ENCODE results near the gene SCUBE2.

SCUBE2 gene

GRCh38 chr11:9052316-9052715, 39.1 kb downstream of the SCUBE2 start:
- DNase-seq (ENCODE audit: extremely low spot score, insufficient read length, low read depth) (no peak), FAIRE-seq (no peak)

- FAIRE-seq: no peak
- DNase-seq (ENCODE audit: extremely low spot score, insufficient read length, low read depth): no peak
These were observed 41.4 kb downstream of the SCUBE2 start for GRCh38 chr11:9049959-9050358.

- no peak for FAIRE-seq
- no peak for DNase-seq (ENCODE audit: extremely low spot score, insufficient read length, low read depth)
These were observed 43.4 kb downstream of the SCUBE2 start for GRCh38 chr11:9047964-9048523.

GRCh38 chr11:9046481-9046880, 44.9 kb downstream of the SCUBE2 start:
- no peak for FAIRE-seq

GRCh38 chr11:9042488-9042887, 48.9 kb downstream of the SCUBE2 start:
- FAIRE-seq: no peak
- no peak for DNase-seq (ENCODE audit: extremely low spot score, insufficient read length, low read depth)

More at GRCh38 chr11:9046481-9046880, 44.9 kb downstream of the SCUBE2 start:
- DNase-seq (ENCODE audit: extremely low spot score, insufficient read length, low read depth): no peak

GRCh38 chr11:9041747-9042146, 49.7 kb downstream of the SCUBE2 start:
- no peak for FAIRE-seq
- DNase-seq (ENCODE audit: extremely low spot score, insufficient read length, low read depth): no peak

- FAIRE-seq (no peak), DNase-seq (ENCODE audit: extremely low spot score, insufficient read length, low read depth) (no peak)
These were observed 51.0 kb downstream of the SCUBE2 start for GRCh38 chr11:9040410-9040809.

- no peak for FAIRE-seq
These were observed 51.5 kb downstream of the SCUBE2 start for GRCh38 chr11:9039863-9040262.

GRCh38 chr11:9039198-9039597, 52.2 kb downstream of the SCUBE2 start:
- DNase-seq (ENCODE audit: extremely low spot score, insufficient read length, low read depth) (no peak), FAIRE-seq (no peak)

More at GRCh38 chr11:9039863-9040262, 51.5 kb downstream of the SCUBE2 start:
- DNase-seq (ENCODE audit: extremely low spot score, insufficient read length, low read depth): no peak

GRCh38 chr11:9038541-9038940, 52.9 kb downstream of the SCUBE2 start:
- no peak for FAIRE-seq
- no peak for DNase-seq (ENCODE audit: extremely low spot score, insufficient read length, low read depth)

- FAIRE-seq (no peak), DNase-seq (ENCODE audit: extremely low spot score, insufficient read length, low read depth) (no peak)
These were observed 53.4 kb downstream of the SCUBE2 start for GRCh38 chr11:9037963-9038362.

- no peak for DNase-seq (ENCODE audit: extremely low spot score, insufficient read length, low read depth)
- no peak for FAIRE-seq
These were observed 54.2 kb downstream of the SCUBE2 start for GRCh38 chr11:9037046-9037780.

GRCh38 chr11:9030601-9031000, 60.8 kb downstream of the SCUBE2 start:
- no peak for DNase-seq (ENCODE audit: extremely low spot score, insufficient read length, low read depth)

GRCh38 chr11:9029422-9029821, 62.0 kb downstream of the SCUBE2 start:
- no peak for DNase-seq (ENCODE audit: extremely low spot score, insufficient read length, low read depth)
- FAIRE-seq: no peak

More at GRCh38 chr11:9030601-9031000, 60.8 kb downstream of the SCUBE2 start:
- no peak for FAIRE-seq

GRCh38 chr11:9028581-9028980, 62.8 kb downstream of the SCUBE2 start:
- FAIRE-seq: no peak
- DNase-seq (ENCODE audit: extremely low spot score, insufficient read length, low read depth): no peak

GRCh38 chr11:9025101-9025850, 66.1 kb downstream of the SCUBE2 start:
- FAIRE-seq: no peak
- DNase-seq (ENCODE audit: extremely low spot score, insufficient read length, low read depth): no peak

- FAIRE-seq (no peak), DNase-seq (ENCODE audit: extremely low spot score, insufficient read length, low read depth) (no peak)
These were observed 68.3 kb downstream of the SCUBE2 start for GRCh38 chr11:9022961-9023680.

- FAIRE-seq: no peak
- DNase-seq (ENCODE audit: extremely low spot score, insufficient read length, low read depth): no peak
These were observed 70.5 kb downstream of the SCUBE2 start for GRCh38 chr11:9020916-9021315.

- DNase-seq (ENCODE audit: extremely low spot score, insufficient read length, low read depth) (no peak), FAIRE-seq (no peak)
These were observed 71.5 kb downstream of the SCUBE2 start for GRCh38 chr11:9019861-9020260.

GRCh38 chr11:9017773-9018172, 73.6 kb downstream of the SCUBE2 start:
- DNase-seq (ENCODE audit: extremely low spot score, insufficient read length, low read depth) (no peak), FAIRE-seq (no peak)

Data from GM18507 (cell line).